Stimulated activated CD8-positive, alpha-beta memory T cell treated with anti-CD3 and anti-CD28 coated beads, Interleukin-7, amount 100 ng/mL, for 48 hours (primary cell): Measurements from ENCODE around the gene DLL4.

Source experiments
- DNase-seq, 2 donors: peaks; one replicate each; pipeline ENCODE4 v3.0.0-alpha.2; 2020; ENCODE audit warnings: low read depth in 1 of 2; ENCODE audit errors: extremely low read depth in 1 of 2

The DLL4 gene

GRCh38 chr15:40928821-40929659 is at the start of gene DLL4:
DLL4 (plus strand) TSS chr15:40929340; CDS start chr15:40929669, 329 bp downstream.
- DNase-seq, result no peak

GRCh38 chr15:40879609-40880008 is 49.5 kb upstream of the DLL4 start:
- no peak for DNase-seq

- DNase-seq, result no peak
Measured at GRCh38 chr15:40881351-40881750, 47.8 kb upstream of the DLL4 start.

- no peak for DNase-seq
Measured at GRCh38 chr15:40886586-40886985, 42.6 kb upstream of the DLL4 start.

- no peak for DNase-seq
Measured at GRCh38 chr15:40889112-40889511, 40.0 kb upstream of the DLL4 start.

- no peak for DNase-seq
Measured at GRCh38 chr15:40891138-40891537, 38.0 kb upstream of the DLL4 start.

- DNase-seq, result no peak
Measured at GRCh38 chr15:40891810-40892446, 37.2 kb upstream of the DLL4 start.

- DNase-seq, result no peak
Measured at GRCh38 chr15:40892447-40893012, 36.6 kb upstream of the DLL4 start.

GRCh38 chr15:40893019-40893670 is 36.0 kb upstream of the DLL4 start:
- no peak for DNase-seq

- DNase-seq, result peak; percentile 96 to 97
Measured at GRCh38 chr15:40893733-40894680, 35.1 kb upstream of the DLL4 start, which contains the start of gene VPS18. VPS18 (plus strand) TSS chr15:40894450; CDS start chr15:40894769, 319 bp downstream.

- DNase-seq, result peak in 1 of 2 donors; percentile 47
Measured at GRCh38 chr15:40894681-40895448, 34.3 kb upstream of the DLL4 start.

- no peak for DNase-seq
Measured at GRCh38 chr15:40899536-40900207, 29.5 kb upstream of the DLL4 start.

- no peak for DNase-seq
Measured at GRCh38 chr15:40900256-40901052, 28.7 kb upstream of the DLL4 start.

GRCh38 chr15:40901053-40901443 is 28.1 kb upstream of the DLL4 start:
- no peak for DNase-seq

- no peak for DNase-seq
Measured at GRCh38 chr15:40902605-40903561, 26.3 kb upstream of the DLL4 start.

GRCh38 chr15:40904552-40905201 is 24.5 kb upstream of the DLL4 start:
- DNase-seq, result no peak
